ENCODE data around the gene ZKSCAN5. TPM values are rescaled to one million over a fixed set of nuclear protein-coding genes. Genes with fewer than 3 reads are reported as not detected.

ZKSCAN5 gene
- total and polyA plus RNA-seq, 2 of the 8 experiments (the other 6 are each of a cell fraction or from before 2014, with no cell fraction given): 5.3 to 13.5 TPM

DNA sequence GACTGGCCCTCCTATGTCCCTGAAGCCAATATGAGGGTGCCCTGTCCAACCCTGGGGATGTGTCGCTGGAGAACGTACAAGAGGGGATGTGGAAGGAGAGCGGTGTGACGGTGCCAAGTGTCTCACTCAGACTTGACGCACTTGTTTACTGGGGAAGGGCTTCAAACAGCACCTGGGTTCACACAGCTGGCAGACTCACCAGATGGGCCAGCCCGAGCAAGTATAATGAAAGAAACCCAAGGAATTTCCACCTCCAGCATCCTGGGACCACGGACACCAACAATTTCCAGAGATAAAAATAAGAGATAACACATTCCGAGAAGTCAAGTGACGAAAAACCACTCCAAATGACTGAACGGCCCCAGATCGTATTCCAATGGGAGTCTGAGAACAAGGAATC, 43.8 kb upstream of the ZKSCAN5 start:
- H3K14ac ChIP-seq (ENCODE audit: insufficient read length): no peak overlapping the region
- ChIA-PET CTCF (ENCODE audit: partially characterized antibody) (interaction anchor here (0.7 to 1.4 kb wide), 3 partner anchors 9 to 37 kb away, joined by 3 read pairs; no protein-coding TSS in a partner anchor), POLR2A (ENCODE audit: partially characterized antibody) (interaction anchor here (0.9 to 10.7 kb wide), 11 partner anchors 10 to 98 kb away, joined by 3 to 100 read pairs (median 4); partner anchors contain the start of genes BUD31 and ZNF655)
- DNase-seq (ENCODE audit: low read depth in 1 of 2, low spot score in 2 of 2): no peak
- FAIRE-seq: no peak
- H3K27ac ChIP-seq (ENCODE audit: low read depth, low read length): no peak overlapping the region
- TF ChIP-seq POLR2A (IDR thresholded peaks at IDR 0.05; ENCODE audit: control extremely low read depth in 1 of 2, low read depth in 2 of 2, low read length in 2 of 2): 0 out of 3 replicates have a peak, but pooled peaks of 1 of the 2 experiments have one; percentile 23
- TF ChIP-seq PHF8 (conservative IDR thresholded peaks at IDR 0.05; ENCODE audit: low read depth, low read length): no peak
- TF ChIP-seq POLR2AphosphoS5 (IDR thresholded peaks at IDR 0.05; ENCODE audit: low read depth, low read length): peak; percentile 43; the same call in 1 of the 2 replicates
- TF ChIP-seq RNF2 (IDR thresholded peaks at IDR 0.05; ENCODE audit: borderline replicate concordance, low read depth, low read length, missing control alignments, poor library complexity, severe bottlenecking): no peak
- H2BK12ac ChIP-seq (ENCODE audit: low read depth, low read length): 0 out of 2 replicates have a peak overlapping the region, but pooled peaks have one; percentile 11
- no peak overlapping the region for H3K4me2 ChIP-seq (ENCODE audit: insufficient read depth in 1 of 2, low read depth in 2 of 2, low read length in 2 of 2)
- H3K4me1 ChIP-seq (replicated peaks in 1 of 4; ENCODE audit: control insufficient read depth in 3 of 4, insufficient read depth in 4 of 4, low read length in 3 of 4): peaks cover 0 to 2% (median 0%) of the 10 kb centered on the region in 4 experiments; a peak in 1 of 7 replicates
- no peak overlapping the region for H2BK20ac ChIP-seq (ENCODE audit: low read length)
- no peak overlapping the region for H3K9ac ChIP-seq (replicated peaks in 1 of 4; ENCODE audit: extremely low read depth in 1 of 4, low read depth in 3 of 4, low read length in 3 of 4)
- no peaks in the 10 kb centered on the region for H3K9me3 ChIP-seq (ENCODE audit: insufficient read depth in 2 of 2, low read depth in 1 of 2, low read length in 1 of 2)
- H3K36me3 ChIP-seq (ENCODE audit: control insufficient read depth in 2 of 4, insufficient read depth in 4 of 4, low read length in 3 of 4): peaks cover 16 to 58% (median 40%) of the 10 kb centered on the region in 4 experiments; a peak in 7 of 8 replicates
- no peak overlapping the region for H2BK120ac ChIP-seq (replicated peaks; ENCODE audit: low read depth, low read length)
- peaks cover 20% of the 10 kb centered on the region for H3K79me1 ChIP-seq (ENCODE audit: low read depth, low read length)
- no peak overlapping the region for H3K18ac ChIP-seq (ENCODE audit: extremely low read depth, low read length)
- H2BK15ac ChIP-seq (ENCODE audit: low read length): no peak overlapping the region
- no peak overlapping the region for H3K4me3 ChIP-seq (ENCODE audit: extremely low read depth in 1 of 4, insufficient read depth in 2 of 4, low read depth in 3 of 4, low read length in 4 of 4)
- no peak overlapping the region for H3K56ac ChIP-seq (replicated peaks; ENCODE audit: insufficient read length, low read depth, low read length)
- peaks cover 12 to 26% of the 10 kb centered on the region in 2 experiments for H4K20me1 ChIP-seq (replicated peaks in 1 of 2; ENCODE audit: control insufficient read depth in 1 of 2, insufficient read depth in 2 of 2, low read length in 2 of 2)
- no peak overlapping the region for H2AFZ ChIP-seq (ENCODE audit: low read length)
- peaks cover 22 to 67% of the 10 kb centered on the region in 2 experiments for H3K79me2 ChIP-seq (ENCODE audit: control insufficient read depth in 1 of 2, insufficient read depth in 2 of 2, low read length in 2 of 2)
- H3K27me3 ChIP-seq (replicated peaks in 1 of 4; ENCODE audit: control insufficient read depth in 3 of 4, extremely low read depth in 1 of 4, insufficient read depth in 3 of 4, low read length in 3 of 4): no peaks in the 10 kb centered on the region
- H4K5ac ChIP-seq (ENCODE audit: insufficient read length, low read depth, low read length): no peak overlapping the region
- no peak overlapping the region for H3K23ac ChIP-seq (ENCODE audit: insufficient read length)
- no peak overlapping the region for H3K4ac ChIP-seq (replicated peaks; ENCODE audit: insufficient read length, low read depth, low read length)
- no peak overlapping the region for H2AK5ac ChIP-seq (ENCODE audit: low read depth, low read length)
- 93% methylated on average over 11 of the region's 11 CpGs; no CpG with 5 or more reads in 1 of the 2 experiments for WGBS, 2 experiments (ENCODE audit: extremely low coverage in 1 of 2, insufficient coverage in 1 of 2, insufficient read length in 1 of 2, insufficient replicate concordance in 2 of 2, low coverage in 1 of 2, low lambda C conversion rate in 2 of 2, missing lambda C conversion rate in 1 of 2)
- H3K23me2 ChIP-seq (ENCODE audit: low read depth, low read length): 0 out of 2 replicates have a peak, but pooled peaks cover 6% of the 10 kb centered on the region
- H2BK5ac ChIP-seq (ENCODE audit: low read depth, low read length): no peak overlapping the region; the same call in 1 of the 2 replicates
- no peak overlapping the region for H4K8ac ChIP-seq (ENCODE audit: extremely low read depth, insufficient read depth, low read length)
- no peak overlapping the region for H4K91ac ChIP-seq (replicated peaks; ENCODE audit: insufficient read length, low read length)
